Testis (tissue), 2 donors: ENCODE results near the gene SAMD4A.

Source experiments
- POLR2A ChIP-seq: fragments of 450-650 bp; IDR thresholded peaks from one replicate; pipeline ENCODE4 v1.6.1; 2017; ENCODE audit warnings: antibody characterized with exemption, mild to moderate bottlenecking, moderate library complexity
- TF ChIP-seq, protein P1 (sequence below), 3 experiments: fragments of 450-650 bp in 2 of 3; fragments of 200-600 bp in 1 of 3; sonication (generic) in 1 of 3; IDR thresholded peaks; one replicate each; pipeline ENCODE4 v1.5.1; 2016 to 2019; ENCODE audit warnings: antibody characterized with exemption in 3 of 3, mild to moderate bottlenecking in 2 of 3, moderate library complexity in 1 of 3

- TF ChIP-seq, protein P1, sequence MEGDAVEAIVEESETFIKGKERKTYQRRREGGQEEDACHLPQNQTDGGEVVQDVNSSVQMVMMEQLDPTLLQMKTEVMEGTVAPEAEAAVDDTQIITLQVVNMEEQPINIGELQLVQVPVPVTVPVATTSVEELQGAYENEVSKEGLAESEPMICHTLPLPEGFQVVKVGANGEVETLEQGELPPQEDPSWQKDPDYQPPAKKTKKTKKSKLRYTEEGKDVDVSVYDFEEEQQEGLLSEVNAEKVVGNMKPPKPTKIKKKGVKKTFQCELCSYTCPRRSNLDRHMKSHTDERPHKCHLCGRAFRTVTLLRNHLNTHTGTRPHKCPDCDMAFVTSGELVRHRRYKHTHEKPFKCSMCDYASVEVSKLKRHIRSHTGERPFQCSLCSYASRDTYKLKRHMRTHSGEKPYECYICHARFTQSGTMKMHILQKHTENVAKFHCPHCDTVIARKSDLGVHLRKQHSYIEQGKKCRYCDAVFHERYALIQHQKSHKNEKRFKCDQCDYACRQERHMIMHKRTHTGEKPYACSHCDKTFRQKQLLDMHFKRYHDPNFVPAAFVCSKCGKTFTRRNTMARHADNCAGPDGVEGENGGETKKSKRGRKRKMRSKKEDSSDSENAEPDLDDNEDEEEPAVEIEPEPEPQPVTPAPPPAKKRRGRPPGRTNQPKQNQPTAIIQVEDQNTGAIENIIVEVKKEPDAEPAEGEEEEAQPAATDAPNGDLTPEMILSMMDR (IDR thresholded peaks at IDR 0.05): no peak
- no peak for TF ChIP-seq POLR2A
Observed at GRCh38 chr14:54685286-54685845, 118.4 kb downstream of the SAMD4A start.
